ENCODE results near the gene MYF5.

Gene MYF5

GRCh38 chr12:80707830-80708258 is 8.9 kb upstream of the MYF5 start:
- no peak for DNase-seq (ENCODE audit: low read depth in 2 of 2)

DNA sequence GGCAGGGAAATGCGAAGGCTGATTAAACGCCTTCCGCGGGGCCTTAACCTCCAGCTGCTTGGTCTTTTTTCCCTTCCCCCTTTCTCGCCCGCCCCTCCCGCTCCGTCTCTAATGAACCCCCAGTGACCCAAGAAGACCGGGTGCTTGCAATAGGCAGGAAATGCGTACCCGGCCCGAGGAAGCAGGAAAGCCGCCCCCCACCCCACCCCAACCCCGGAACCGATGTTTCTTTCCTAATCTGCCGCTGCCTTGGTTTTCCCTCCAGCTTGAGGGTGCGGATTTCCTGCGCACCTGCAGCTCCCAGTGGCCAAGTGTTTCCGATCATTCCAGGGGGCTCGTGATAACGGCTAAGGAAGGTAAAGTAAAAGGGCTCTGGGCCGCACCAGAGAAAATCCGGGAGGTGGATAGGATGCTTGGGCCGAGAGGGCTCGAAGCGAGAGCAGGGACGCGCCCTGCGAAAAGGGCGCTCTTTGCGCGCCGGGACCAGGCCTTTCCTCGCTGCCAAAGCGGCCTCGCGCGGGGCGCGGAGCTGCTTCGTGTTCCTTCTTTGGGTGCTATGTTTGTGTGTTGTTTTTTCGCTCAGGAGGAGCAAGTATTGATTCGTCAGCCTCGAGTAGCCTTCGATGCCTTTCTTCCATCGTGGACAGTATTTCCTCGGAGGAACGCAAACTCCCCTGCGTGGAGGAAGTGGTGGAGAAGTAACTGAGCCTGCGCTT is 8.3 kb upstream of the MYF5 start:
- no peak for DNase-seq (ENCODE audit: low read depth in 2 of 2)

- DNase-seq (ENCODE audit: low read depth in 2 of 2): no peak
These were observed 7.8 kb upstream of the MYF5 start for GRCh38 chr12:80708975-80709328.

DNA sequence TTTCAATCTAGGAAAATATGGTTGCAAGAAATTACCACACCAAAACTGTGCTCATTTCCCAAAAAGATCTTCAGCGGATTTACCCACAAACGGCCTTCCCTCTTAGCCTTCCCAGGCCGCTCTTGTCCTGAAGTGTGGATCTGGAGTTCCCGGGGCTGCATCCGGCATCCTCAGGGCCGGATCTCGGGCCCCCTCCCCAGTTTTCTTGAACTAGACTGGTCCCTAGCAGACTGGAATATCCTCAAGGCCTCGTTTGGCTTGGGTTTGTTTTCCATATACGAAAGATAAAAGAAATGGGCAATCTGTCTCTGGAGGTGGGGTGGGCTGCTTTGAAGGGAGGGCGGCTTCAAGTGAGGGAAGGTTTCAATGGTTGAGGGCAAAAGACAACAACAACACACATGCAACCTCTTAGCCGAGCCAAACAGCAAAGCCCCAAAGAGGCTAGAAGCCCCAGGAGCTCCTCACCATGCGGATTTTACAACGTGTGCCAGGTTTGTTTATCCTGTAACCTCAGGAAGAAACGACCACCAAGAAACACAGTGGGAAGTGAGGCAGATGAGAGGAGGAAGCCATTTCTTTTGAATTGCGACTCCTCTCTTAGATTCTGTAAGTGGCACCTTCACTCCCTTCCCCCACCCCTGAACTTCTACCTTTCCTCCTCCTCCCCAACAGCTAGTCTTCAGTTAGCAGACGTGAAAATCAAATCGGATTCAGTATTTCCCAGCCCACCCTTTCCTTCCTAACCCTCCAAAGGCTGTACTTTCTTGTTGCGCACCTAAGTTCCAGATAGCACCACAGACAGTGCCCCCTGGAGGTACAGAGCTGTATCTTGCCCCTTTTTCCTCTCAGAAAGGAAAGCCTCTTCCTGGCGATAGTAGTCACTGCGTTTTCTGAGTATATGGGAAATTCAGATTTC is 6.6 kb upstream of the MYF5 start:
- DNase-seq (ENCODE audit: low read depth in 2 of 2): no peak

GRCh38 chr12:80710727-80711449 is 5.8 kb upstream of the MYF5 start:
- no peak for DNase-seq (ENCODE audit: low read depth in 2 of 2)

GRCh38 chr12:80711866-80712265 is 4.8 kb upstream of the MYF5 start:
- no peak for DNase-seq (ENCODE audit: low read depth in 2 of 2)

DNA sequence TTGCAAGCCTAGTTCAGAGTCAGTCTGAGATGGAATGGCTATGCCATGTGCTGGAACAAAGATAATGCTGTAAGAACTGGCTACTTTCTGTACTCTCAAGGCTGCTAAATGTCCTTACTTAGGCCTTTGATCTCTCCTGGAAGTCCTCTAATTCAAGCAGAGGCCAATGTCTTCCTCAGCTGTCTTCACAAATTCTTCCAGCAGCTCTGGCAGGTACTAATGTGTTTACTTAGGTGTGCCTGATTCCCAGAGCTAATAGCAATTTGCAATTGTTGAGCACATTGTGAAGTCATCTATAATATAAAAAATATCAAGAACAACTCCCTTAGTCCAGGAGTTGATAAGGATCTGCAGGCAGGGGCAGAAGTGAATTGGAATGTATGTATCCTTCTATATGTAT is 3.8 kb upstream of the MYF5 start:
- DNase-seq (ENCODE audit: low read depth in 2 of 2): no peak

DNA sequence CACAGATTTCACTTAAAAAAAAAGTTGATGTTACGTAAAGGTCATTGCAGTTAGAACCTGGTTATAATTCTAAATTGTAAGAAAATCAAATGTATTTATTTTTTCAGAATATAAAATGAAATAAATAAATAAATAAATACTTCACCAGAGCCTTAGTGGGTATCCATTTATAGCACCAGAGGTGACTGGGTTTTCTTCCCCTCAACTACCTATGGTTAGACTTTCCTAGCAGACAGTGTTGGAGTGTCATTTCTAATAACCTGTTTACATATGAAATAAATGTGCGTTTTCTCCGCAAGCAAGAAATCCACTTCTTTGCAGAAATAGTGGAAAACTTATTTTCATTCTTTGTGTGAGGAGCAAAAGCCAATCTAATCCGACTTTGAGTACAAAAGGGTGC is 3.3 kb upstream of the MYF5 start:
- DNase-seq (ENCODE audit: low read depth in 2 of 2): no peak

- no peak for DNase-seq (ENCODE audit: low read depth in 2 of 2)
These were observed 2.7 kb upstream of the MYF5 start for GRCh38 chr12:80714055-80714454.

DNA sequence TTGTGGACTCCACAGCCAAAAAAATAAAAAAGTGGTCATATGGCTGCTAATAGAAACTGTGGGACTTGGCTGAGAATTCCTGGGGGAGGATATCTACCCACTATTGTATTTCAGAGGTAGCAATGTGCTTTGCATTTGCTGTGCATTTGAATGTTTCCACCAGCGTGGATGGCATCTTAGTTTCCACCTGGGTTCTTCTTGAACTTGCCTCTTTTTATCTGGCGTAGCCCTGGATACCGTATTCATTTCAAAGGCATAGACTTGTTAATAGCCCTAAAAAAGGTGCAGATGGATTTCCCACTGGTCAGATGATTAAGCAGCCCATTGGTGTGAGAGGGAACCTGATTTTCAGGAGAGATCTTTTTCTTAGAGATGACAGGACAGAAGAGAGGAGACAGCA is 1.9 kb upstream of the MYF5 start:
- DNase-seq (ENCODE audit: low read depth in 2 of 2): no peak

- no peak for DNase-seq (ENCODE audit: low read depth in 2 of 2)
These were observed 931 bp upstream of the MYF5 start for GRCh38 chr12:80715713-80716249.

- no peak for DNase-seq (ENCODE audit: low read depth in 2 of 2)
These were observed 1.1 kb downstream of the MYF5 start for GRCh38 chr12:80717856-80718255.

DNA sequence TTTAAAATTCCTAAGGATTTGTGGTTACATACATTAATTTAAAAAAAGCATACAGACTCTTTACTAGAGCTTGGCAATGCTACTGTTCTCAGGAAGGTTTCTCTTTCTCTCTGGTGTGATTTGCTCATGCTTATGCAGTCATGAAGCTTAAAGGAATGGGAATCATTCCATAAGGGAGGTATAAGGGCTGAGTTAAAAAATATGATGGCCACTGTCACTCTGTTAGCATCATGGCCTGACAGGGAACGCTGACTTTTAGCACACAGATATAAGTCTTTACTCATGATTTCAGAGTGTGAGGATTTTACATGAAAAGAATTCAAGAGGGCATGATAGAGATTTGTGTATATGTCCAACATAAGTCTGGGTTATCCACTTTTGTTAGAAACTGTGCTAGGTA is 3.8 kb downstream of the MYF5 start:
- no peak for DNase-seq (ENCODE audit: low read depth in 2 of 2)

DNA sequence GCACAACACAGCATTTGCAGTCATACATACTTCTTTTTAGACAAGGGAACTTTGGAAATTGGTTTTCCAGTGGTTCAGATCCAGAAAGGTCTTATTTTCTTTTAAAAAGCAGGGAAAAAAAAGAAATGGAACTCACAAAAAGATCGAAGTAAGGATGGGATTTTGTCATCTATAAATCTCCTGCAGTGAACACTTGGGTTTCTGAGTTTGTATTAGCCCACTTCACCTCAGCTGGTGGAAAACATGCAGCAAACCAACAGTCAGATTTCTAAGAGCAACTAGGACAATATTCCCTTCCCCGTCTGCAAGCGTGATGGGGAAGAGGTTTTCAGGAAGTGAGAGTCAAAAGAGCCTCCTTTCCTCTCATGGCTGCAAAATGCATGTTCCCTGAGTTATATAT is 4.6 kb downstream of the MYF5 start:
- no peak for DNase-seq (ENCODE audit: low read depth in 2 of 2)

- no peak for DNase-seq (ENCODE audit: low read depth in 2 of 2)
These were observed 29.3 kb downstream of the MYF5 start for GRCh38 chr12:80745851-80746505.

DNA sequence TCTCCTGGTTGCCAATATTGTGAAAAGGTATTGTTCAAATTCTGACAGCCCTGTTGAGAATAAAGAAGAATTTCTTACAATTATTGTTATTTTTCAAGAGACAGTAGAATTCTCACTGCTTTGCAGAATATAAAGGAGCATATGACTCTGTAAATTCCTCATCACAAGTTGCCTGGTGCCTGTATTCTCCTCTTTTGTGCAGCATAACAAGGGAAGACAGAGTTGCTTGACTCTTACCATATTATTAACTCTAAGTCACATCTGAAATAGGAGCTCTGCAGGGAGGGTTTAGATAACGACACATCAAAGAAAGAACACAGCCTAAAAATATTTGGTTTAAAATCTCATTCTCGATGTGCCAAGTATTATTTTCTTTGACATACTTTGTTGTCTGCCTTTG is 31.1 kb downstream of the MYF5 start:
- no peak for DNase-seq (ENCODE audit: low read depth in 2 of 2)

GRCh38 chr12:80749456-80749855 is 32.7 kb downstream of the MYF5 start:
- DNase-seq (ENCODE audit: low read depth in 2 of 2): no peak

DNA sequence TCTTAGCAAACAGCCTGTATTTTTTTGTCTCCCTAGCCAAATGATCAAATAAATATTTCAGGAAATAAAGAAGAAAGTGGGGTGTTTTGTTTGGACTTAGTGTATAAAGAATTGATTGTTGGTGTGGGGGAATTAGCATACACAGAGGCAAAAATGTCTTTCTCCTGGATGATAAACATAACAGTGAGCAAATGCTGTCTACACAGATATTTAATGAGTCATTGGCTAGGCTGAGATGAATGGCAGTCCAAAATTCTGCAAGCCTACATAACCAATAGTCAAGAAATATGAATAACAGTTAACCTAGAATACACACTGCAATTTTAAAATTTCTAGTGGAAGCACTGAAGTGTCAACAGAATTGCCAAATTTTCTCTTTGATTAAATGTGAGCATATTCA is 35.8 kb downstream of the MYF5 start:
- DNase-seq (ENCODE audit: low read depth in 2 of 2): no peak

- no peak for DNase-seq (ENCODE audit: low read depth in 2 of 2)
These were observed 37.6 kb downstream of the MYF5 start for GRCh38 chr12:80754274-80754673.

GRCh38 chr12:80756875-80757274 is 40.2 kb downstream of the MYF5 start:
- no peak for DNase-seq (ENCODE audit: low read depth in 2 of 2)

DNA sequence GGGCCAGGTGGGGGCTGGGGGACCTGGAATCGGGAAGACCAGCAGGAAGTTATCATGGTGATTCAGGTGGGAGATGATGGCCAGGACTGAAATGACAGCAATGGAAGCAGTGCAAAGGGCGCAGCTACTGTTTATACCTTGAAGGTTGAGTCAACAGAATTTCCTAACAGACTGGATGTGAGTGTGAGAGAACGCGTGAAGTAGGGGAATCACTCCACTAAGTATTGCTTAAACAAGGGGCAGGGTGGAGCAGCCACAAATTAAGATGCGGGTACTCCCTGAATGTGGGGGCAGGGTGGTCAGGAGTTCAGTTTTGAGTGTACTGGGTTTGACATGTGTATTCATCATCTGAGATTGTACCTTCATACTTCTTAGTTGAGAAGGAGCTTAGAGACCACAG is 45.1 kb downstream of the MYF5 start:
- DNase-seq (ENCODE audit: low read depth in 2 of 2): no peak

DNA sequence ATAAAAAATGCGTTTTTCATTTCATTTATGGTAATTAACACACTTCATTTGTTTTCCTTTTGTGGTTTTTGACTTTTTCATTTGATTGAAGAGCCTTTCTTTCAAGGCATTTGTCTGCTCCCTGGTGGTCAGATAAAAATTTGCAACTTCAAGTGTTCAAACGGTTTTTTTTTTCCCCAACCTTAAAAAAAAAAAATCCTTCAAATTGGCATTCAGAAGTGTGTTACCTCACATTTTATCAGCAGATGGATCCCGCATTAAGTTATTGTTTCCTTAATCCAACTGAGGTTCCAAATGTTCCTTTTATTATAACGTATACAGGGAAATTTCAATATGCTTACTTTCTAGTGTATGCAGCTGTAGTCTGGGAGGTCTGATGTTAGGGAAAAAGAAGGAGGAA is 47.2 kb downstream of the MYF5 start:
- no peak for DNase-seq (ENCODE audit: low read depth in 2 of 2)
